ENCODE results near the gene SIRT3.

Gene SIRT3

DNA sequence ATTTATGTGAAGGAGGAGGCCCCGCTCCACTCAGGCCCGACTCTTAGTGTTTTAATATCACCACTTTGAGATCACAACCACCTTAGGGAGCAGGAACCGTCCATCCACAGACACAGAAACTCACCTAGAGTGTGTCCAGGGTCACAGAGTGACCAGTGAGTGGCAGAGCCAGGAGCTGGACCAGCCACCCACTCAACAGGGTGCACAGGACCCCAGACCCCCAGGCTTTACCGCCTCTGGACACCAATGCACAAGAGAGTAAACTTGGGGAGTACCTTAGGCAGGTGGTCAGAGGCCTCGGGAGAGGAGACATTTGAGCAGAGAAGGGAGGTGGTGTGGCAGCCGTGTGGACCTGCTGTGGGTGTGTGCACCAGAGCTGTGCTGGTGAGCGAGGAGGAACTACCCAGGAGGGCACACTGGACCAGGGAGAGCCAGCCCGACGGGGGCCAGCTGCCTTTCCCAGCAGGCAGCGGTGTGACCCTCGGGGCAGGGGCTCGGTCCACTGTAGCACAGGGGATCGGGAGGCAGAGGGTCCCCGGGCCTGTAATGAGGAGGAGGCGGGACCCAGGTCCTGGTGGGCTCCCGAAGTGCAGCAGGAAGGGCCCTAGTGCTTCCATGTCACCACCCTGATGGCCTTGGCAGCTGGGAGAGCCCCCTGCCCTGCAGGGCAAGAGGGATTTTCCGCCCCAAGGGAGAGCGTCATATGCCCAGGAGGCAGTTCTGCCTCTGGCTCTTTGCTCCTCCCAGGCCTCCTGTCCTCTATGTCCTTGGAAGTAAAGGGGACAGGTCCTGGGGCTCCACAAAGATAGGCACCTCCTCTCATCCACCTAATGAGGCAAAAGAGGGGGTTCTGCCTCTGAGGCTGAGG, 34.5 kb upstream of the SIRT3 start:
- DNase-seq (ENCODE audit: low spot score): no peak

- DNase-seq (ENCODE audit: low spot score): no peak
These were observed 33.2 kb upstream of the SIRT3 start for GRCh38 chr11:269146-269890.

- DNase-seq (ENCODE audit: low spot score): peak; percentile 85
These were observed 32.6 kb upstream of the SIRT3 start for GRCh38 chr11:268716-269145.

DNA sequence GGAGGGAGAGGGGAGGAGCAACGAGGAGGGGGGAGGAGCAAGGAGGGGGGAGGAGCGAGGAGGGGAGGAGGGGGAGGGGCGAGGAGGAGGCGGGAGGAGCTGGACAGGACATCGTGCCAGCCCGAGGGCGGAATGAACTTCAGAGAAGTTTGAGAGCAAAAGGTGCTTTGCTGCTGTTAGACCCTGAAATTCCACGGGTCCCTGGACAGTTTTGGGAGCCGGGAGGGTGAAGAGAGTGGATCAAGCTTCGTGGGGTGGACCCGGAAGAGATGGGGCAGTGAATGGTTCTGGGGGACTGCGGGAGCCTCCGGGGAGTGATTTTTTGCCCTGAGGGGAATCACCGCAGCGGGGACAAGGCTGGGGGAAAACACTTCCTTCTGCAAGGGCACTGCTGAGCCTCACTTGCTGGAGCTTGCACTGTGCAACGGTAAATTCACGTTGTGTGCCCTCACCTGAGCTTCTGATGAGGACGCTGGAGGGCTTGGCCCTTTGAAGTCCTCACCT, 31.4 kb upstream of the SIRT3 start:
- DNase-seq (ENCODE audit: low spot score): no peak

GRCh38 chr11:266676-267439, 30.7 kb upstream of the SIRT3 start:
- DNase-seq (ENCODE audit: low spot score): no peak

DNA sequence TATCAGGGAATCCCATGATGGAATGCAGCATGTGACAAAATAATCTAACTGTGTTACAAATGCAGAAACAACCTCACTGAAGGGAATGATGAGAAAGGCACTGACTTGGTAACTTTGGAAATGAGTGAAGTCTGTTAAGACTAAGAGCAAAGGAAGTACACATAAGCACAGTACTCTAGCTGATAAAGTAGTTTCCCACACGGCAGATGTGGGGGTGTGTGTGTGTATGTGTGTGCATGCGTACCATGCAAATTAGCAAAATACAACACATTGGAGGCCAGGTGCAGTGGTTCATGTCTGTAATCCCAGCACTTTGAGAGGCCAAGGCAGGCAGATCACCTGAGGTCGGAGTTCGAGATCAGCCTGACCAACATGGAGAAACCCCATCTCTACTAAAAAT, 25.5 kb upstream of the SIRT3 start:
- DNase-seq (ENCODE audit: low spot score): no peak

GRCh38 chr11:259413-259812, 23.3 kb upstream of the SIRT3 start:
- no peak for DNase-seq (ENCODE audit: low spot score)

DNA sequence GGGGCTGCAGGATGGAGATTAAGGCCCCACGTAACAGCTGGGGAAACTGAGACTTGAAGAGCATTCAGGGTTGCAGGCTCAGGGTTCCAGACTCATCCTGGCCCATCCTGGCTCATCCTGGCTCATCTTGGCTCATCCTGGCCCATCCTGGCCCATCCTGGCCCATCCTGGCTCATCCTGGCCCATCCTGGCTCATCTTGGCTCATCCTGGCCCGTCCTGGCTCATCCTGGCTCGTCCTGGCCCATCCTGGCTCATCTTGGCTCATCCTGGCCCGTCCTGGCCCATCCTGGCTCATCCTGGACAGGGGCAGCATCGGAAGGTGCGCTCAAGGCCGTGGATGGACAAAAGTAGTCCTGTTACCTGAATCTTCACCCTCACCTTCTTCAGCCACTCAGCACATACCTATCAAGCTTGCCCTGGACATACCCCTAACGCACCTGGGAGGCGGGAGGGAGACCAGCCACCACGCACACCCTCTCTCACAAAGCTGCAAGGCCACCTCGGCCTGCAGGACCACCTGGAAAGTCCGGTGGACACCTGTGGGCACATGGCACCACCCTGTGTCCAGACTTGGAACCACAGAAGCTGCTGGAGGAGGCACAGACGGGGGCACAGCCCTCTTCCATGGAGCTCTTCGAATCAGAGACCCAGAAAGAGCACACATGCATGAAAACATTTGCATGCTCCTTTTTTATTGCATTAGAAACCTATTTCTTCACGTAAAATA, 21.8 kb upstream of the SIRT3 start:
- DNase-seq (ENCODE audit: low spot score): no peak

DNA sequence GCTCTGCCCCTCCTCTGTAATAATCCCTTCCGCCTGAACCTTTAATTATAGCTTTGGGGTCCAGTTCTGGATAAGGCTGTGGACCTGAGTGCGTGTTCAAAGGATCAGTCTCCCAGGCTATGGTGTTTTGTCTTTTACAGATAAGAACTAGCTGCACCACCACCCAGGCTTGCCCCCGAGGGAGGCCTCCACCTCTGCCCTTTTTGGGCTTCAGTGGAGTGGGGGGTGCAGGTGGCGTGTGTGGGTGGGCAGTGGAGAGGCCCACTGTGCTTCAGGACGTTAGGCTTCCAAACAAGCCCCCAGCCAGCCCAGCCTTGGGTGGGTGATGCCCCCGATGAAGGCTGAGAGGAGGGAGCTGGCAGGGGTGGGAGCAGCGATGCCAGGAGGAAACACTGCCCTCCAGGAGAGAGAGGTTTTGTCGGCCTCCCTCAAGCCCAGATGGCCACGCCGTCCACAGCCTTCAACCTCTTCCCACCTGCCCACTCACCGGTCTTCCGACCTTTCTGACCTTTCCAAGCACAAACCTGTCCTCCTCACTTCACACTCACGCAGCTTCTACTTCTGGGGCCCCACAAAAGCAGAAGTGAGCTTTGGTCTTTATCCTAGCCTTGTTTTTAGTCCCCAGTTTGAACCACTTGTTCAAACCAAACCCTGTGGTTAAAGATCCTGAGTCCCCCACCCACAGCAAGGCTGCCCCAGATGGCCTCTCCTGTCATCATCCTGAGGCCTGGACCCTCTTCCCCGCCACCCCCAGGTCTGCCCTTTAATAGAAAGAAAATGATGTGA, 21.0 kb upstream of the SIRT3 start:
- no peak for DNase-seq (ENCODE audit: low spot score)

DNA sequence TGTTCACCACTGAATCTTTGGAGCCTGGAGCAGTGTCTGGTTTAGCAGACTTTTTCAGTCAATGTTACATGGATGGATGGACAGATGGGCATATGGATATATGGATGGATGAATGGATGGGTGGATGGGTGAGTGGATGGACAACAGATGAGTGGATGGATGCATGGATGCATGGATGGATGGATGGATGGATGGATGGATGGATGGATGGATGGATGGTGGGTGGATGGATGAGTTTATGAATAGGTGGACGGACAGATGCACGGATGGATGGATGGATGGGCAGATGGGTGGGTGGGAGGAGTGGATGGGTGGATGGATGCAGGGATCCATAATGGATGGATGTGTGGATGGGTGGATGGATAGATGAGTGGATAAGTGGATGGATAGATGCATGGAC, 19.7 kb upstream of the SIRT3 start:
- DNase-seq (ENCODE audit: low spot score): no peak

GRCh38 chr11:255176-255575, 19.0 kb upstream of the SIRT3 start:
- DNase-seq (ENCODE audit: low spot score): no peak

DNA sequence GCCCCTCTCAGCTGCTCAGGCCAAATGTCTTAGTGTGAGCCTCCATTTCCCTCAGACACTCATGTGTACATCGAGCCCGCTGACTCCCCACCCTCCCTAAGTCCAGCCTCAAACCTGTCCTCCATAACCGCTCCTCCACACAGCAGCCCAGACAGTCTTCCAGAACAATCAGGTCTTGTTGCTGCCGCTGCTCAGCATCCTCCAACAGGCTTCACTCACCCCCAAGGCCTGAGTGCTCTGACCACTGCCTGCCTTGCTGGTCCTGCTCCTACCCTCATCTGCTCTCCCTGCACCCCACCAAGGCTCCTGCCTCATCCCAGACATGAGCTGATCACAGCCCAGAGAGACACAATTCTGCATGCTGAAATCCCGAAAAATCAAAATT, 17.7 kb upstream of the SIRT3 start:
- no peak for DNase-seq (ENCODE audit: low spot score)

- no peak for DNase-seq (ENCODE audit: low spot score)
These were observed 17.2 kb upstream of the SIRT3 start for GRCh38 chr11:253160-253885.

DNA sequence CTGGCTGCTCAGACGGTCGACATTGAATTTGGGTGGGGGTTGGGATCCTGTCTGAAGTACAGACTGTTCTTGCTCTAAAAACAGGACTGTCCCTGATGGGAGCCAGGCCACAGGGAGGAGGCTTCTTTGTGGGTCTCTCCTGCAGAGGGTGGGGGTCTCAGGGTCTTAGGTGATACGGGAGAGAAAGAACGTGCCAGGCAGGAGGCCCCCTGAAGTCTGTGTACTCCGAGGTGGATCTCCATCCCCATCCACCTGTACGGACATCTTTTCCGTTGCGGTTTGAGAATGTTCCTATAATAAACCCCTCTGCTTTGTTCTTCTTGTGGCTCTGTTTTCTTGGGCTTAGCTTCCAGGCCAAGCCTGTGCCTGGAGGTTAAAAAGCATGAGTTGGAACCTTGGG, 16.5 kb upstream of the SIRT3 start:
- no peak for DNase-seq (ENCODE audit: low spot score)

DNA sequence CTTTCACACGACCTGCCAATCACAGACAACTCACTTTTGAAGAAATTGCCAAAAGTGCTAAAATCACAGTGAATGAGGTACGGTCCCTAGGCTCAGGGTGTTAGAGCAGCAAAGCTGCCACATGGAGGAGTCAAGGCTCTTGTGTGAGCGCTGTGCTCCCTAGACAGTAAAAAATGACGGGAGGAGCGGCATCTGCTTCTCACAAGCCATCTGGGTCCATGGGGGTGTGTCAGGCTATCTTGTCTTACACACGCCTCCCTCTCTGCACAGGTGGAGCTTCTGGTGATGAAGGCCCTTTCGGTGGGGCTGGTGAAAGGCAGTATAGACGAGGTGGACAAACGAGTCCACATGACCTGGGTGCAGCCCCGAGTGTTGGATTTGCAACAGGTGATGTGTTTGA, 15.4 kb upstream of the SIRT3 start:
- DNase-seq (ENCODE audit: low spot score): no peak

GRCh38 chr11:250740-251299, 14.7 kb upstream of the SIRT3 start:
- peak; percentile 70 for DNase-seq (ENCODE audit: low spot score)

- no peak for DNase-seq (ENCODE audit: low spot score)
These were observed 14.1 kb upstream of the SIRT3 start for GRCh38 chr11:250274-250673.

DNA sequence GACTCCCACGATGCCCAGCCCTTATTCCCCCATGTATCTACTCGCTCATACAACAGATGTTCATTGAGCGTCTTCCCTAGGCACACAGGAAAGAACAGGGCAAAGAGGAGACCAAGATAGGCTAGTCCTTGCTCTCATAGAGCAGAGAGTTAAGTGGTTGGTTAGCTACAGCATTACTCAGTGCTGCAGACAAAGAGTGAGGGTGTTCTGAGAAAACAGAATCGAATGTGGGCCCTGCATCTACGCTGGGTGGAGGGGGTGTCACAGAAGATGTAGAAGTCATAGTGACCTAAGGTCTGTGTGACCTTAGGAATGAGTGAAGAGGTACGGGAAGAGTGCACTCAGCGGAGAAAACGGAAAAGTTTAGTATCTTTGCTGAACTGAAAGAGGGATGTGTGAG, 12.9 kb upstream of the SIRT3 start:
- no peak for DNase-seq (ENCODE audit: low spot score)

GRCh38 chr11:244376-244775, 8.2 kb upstream of the SIRT3 start:
- DNase-seq (ENCODE audit: low spot score): no peak

GRCh38 chr11:241634-242033, 5.5 kb upstream of the SIRT3 start:
- no peak for DNase-seq (ENCODE audit: low spot score)

Data from AG08396 (cell line).